NCI-H2107 treated with DMSO at 0.1 percent for 48 hours (cell line): ENCODE data around the gene DTX3L.

Experiments
- DNase-seq: peaks from one replicate; lab custom pipeline; 2025; ENCODE audit not compliant: unreplicated experiment; lab: John Stamatoyannopoulos, UW

The DTX3L gene

DNA sequence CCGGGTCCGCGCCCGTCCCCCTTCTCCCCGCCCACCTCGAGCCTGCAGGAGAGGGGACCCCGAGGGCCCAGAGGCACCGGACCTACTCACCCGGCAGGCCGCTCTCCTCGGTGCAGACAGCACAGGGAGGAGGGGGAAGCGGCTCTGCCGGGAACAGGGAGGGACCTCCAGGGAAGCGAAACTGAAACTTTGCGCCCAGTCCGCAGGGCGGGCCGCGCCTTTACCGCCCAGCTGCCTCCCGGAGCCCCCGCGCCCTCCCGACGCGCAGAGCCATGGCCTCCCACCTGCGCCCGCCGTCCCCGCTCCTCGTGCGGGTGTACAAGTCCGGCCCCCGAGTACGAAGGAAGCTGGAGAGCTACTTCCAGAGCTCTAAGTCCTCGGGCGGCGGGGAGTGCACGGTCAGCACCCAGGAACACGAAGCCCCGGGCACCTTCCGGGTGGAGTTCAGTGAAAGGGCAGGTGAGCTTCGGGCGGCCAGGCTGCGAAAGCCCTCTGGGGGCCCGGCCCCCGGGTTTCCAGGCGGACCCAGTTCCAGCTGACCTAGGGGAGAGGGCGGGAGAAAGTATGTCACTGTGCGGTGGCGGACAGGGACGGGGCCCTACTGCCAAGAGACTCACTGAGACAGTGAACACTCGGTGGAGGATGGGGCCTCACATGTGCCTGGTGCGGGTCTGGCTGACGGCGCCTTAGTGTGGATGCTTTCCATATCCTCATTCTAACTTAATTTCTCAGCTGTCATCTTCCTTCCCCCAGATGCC, at the start of gene DTX3L, which contains the start of gene PARP9:
Gene DTX3L (plus strand): TSS at position 184 of the 758 bp plus-strand sequence. CDS start 89 bp downstream, at position 273.
Gene PARP9 (minus strand): TSS at position 146 of the 758 bp plus-strand sequence. CDS start 4,680 bp downstream, outside the sequence.
- peak; percentile 51 for DNase-seq

DNA sequence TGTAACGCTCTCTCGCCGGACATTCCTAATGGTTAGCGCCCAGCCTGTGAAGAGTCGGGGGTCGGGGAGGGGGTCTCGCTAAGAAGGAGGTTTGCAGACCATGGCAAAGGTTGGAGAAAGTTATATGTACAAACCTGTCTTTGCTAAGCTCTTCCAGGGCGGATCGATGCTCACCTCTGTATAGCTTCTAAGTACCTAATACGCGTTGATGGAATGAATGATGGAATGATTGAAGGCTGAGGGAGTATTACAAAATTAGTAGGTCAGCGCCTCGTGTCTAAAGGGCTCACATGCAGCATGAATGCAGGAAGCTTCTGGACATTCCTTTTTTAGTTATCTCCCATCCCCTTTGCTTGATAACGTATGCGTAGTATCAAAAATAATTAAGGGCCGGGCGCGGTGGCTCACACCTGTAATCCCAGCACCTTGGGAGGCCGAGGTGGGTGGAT, 49.1 kb upstream of the DTX3L start:
- peak; percentile 49 for DNase-seq

DNA sequence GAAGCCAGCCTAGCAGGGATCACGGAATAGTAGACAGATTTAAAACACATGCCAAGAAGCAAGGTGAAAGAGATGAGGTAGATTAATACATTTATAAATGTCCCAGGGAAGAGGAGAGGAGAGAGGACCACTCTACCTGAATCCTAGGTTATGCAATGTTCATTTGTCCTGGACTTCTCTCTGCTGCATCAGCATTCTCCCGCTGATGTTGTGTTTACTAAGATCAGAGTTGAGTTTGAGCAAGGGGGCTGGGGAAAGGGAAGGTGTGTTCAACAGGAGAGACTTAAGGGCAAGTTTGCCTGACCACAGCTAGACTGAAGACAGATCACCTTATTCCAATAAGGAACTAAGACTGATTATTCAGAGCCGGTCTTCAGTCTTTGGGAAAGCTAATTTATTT, 48.3 kb upstream of the DTX3L start:
- no peak for DNase-seq

DNA sequence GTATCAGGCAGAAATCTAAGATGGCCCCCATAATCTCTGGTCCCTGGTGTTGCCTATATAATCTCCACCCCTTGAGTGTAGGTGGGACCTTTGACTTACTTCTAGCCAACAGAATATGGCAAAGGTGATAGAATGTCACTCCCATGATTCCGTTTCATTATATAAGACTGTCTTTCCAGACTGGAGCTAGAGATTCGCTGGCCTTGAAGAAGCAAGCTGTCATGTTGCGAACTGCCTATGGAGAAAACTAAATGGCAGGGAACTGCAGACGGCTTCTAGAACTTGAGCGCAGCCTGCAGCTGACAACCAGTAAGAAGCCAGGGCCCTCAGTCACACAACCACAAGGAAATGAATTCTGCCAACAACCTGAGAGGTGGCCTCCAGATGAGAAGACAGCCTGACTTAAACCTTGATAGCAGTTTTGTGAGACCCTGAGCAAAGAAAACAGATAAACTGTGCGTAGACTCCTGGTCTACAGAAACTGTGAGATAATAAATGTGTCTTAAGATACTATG, 47.2 kb upstream of the DTX3L start:
- DNase-seq, result no peak

DNA sequence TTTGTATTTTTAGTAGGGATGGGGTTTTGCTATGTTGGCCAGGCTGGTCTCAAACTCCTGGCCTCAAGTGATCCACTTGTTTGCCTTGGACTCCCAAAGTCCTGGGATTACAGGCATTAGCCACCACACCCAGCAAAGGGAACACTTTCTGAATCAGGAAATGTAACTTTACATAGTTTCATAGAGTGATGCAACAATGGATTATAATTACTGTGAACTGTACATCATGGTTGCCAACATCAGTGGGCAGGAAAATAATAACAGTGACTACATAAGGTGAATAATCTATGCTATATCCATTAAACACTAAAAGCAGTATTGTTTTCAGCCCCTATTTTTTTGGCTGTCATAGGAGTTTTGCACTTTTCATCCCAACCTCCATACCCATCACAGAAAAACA, 44.4 kb upstream of the DTX3L start:
- DNase-seq, result no peak

DNA sequence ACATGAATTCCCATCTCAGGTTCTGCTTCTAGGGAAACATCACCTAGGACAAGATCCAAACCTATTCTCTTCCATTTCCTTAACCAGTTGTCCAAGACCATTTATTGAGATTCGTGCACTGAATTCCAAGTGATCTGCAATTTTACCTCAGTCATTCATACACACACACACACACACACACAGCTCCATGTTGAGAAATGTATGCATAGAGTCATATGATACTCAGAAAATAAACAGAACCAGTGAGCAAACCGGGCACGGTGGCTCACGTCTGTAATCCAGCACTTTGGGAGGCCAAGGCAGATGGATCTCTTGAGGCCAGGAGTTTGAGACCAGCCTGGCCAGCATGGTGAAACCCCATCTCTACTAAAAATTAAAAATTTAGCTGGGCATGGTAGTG, 43.3 kb upstream of the DTX3L start:
- no peak for DNase-seq

DNA sequence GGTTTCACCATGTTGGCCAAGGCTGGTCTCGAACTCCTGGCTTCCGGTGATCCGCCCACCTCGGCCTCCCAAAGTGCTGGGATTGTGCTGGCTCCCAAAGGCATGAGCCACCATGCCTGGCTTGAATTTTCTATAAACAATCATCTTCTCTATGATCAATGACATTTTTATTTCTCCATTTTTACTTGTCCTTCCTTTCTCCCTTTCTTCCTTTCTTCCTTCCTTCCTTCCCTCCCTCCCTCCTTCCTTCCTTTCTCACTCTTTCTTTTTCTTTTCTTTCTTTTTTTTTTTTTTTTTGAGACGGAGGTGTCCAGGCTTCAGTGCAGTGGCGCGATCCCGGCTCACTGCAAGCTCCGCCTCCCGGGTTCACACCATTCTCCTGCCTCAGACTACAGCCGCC, 40.8 kb upstream of the DTX3L start:
- DNase-seq, result no peak

DNA sequence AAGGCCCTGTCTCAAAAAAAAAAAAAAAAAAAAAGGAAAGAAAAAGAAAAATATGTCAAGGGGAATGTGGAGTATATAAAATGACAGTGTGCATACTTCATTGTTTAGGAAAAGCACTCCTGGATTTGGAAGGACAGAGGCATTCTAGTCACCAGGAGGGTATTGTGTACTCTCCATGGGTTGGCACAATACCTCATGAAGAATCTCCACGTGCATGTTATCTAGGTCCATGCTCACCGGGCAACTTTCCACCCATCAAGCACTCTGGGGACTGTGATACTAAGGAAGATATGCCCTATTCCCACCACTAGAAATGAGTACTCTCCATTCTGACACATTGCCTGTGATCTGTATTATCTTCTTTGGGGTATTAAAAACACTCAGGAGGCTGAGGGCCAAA, 34.0 kb upstream of the DTX3L start:
- DNase-seq, result no peak

DNA sequence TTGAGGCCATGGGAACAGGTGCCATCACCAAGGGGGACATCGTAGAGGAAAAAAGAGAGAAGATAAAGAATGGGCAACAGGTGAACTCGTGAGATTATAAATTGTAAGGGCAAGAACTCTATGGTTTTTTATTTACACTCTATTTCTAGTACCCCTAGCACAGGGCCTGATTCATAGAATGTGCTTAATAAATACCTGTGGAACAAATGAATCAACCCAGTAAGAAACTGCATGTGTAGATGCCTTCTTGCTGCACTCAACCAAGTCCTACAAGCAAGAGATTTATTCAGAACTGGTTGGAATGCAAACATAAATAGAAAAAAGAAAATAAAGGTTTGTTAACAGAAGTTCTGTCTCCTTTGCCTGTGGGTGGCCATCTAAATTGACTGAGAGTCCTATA, 30.7 kb upstream of the DTX3L start:
- DNase-seq, result no peak

DNA sequence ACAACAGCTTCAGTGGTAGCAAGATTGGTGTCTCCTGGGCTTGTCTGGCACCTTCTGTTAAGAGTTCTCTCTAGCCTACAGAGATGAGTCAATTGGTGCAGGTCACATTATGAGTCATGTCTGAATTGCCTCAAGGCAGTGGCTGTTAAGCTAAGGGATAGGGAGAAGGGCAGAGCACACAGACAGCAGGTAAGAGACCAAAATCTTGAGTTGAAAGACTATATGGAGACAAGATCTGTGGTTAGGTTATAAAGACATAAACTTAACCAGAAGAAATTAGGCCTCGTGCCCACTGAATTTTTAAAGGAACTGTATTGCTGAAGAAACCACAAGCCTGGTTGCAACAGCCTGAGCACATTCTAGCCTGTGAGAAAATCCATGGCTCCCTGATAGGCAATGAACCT, 30.2 kb upstream of the DTX3L start:
- no peak for DNase-seq

DNA sequence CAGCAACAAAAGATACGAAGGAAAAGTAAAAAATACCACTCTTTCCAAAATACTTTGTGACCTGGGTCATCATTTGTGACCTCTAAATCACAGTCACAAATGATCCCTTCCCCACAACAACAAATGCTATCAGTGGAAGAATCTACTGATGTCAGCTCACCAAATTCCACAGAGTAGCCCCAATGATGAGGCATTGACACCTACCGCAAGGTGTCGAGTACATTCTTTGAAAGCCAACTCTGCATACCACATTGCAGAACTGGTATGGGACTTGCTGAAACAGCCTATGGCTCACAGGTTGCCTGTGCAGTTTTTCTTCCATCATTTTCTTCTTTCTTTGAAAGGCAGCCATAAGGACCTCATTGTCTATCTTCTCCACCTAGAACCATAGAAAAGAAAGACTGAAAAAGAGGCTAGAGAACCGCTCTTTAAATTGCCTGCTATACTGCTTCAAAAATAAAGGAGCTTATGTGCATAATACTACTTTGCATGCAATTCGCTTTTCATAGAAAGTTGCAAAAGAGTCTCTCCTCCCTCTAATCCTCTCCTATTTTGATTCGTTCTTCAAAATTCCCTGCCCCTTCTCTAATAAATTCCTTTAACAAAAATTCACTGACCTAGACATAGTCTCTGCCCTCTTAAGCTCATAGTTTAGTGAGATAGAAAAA, 28.0 kb upstream of the DTX3L start:
- no peak for DNase-seq

DNA sequence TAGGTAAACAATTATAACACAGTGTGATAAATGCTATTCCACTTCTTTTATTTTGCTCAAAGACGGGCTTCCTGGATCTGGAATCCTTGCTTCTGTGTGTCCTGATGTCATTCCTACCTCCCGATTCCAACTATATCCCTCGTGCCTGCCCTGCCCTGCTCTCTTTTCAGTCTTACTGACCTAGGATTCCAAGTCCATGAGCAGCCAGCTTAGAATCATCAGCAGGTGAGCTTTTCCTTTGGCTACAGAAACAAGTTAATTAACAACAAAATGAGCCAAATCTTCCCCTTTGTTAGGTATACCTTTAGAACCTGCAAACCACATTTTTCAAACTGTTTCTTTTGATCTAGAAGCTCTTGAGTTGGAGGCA, 27.5 kb upstream of the DTX3L start:
- no peak for DNase-seq

DNA sequence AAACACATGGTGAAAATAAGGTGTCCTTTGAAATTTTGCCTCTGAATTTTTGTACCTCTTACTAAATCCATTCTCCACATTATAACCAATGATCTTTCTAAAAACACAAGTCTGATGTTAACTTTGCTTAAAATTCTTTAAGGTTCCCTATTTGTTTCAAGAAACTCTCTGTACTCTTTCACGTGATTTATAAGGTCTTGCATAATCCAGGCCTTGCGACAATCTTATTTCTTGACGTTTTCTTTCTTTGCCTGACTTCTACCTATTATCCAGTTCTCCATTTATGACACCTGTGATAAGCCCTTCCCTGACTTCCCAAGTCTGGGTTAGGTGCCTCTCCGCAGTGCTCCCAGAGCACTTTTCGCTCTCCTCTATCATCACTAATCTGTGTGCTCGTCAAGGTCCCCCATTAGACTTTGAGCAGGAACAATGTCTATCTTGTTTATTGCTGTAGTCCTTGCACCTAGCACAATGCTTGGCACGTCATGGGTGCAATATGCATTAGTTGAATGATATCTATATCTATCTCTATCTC, 25.1 kb upstream of the DTX3L start:
- no peak for DNase-seq

DNA sequence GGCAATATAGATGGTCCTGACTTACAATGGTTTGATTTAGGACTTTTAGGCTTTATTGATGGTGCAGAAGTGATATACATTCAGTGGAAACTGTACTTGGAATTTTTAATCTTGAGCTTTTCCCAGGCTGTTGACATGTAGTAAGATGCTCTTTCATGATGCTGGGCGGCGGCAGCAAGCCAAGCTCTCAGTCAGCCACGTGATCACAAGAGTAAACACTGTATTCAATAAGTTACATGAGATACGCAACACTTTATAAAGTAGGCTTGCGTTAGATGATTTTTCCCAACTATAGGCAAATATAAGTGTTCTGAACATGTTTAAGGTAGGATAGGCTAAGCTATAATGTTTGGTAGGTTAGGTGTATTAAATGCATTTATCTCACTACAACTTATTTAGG, 18.0 kb upstream of the DTX3L start:
- DNase-seq, result no peak

DNA sequence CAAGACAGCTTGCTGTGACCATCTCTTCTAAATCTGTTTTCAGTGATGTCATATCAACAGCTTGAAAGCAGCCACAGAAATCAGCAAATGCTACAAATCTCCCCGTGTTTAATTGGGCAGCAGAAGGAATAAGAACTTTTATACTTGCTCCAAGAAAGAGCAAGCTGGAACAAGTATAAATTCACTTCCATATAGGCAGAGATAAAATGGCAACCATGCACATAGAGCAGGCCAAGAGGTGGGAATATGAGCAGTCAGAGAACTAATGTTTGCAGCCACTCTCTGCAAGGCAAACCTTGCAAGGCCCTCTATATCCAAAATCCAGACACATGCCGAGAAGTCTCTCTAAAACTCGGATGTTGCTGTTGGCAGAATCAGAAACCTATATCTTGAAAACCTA, 16.1 kb upstream of the DTX3L start:
- DNase-seq, result no peak

DNA sequence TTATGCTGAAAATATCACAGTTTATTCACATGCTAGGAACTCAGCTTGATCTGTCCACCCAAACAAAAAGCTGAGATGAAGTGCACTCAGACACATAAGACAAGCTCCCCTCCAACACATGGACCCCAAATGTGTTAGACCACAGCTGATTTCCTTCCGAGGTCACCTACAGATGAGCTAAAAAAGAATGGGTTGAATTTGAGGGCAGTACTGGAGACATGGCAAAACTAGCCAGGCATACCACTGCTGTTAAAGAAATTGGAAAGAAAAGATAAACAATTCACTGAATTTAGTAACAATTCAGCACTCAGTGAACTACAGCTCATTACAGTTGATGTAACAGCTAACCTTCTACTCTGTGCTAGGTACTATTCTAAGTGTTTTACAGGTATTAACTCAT, 15.5 kb upstream of the DTX3L start:
- DNase-seq, result no peak

DNA sequence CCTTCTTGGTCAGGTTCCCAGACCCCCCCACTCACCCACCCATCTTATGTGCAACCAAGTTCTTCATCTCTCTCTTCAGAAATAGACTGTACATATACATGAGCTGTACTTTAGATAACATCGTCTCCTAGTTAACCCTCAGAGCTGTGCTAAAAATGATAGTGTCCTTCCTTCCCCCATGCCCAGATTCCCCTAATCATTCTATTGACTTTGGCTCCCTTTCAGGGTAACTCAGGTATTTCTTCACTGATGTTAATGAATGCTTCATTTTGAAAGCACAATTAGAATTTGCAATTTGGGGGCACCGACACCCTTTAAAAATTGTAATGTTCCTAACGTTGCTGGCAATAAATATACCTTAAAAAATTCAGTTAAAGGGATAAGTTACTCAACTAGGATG, 11.0 kb upstream of the DTX3L start:
- no peak for DNase-seq

DNA sequence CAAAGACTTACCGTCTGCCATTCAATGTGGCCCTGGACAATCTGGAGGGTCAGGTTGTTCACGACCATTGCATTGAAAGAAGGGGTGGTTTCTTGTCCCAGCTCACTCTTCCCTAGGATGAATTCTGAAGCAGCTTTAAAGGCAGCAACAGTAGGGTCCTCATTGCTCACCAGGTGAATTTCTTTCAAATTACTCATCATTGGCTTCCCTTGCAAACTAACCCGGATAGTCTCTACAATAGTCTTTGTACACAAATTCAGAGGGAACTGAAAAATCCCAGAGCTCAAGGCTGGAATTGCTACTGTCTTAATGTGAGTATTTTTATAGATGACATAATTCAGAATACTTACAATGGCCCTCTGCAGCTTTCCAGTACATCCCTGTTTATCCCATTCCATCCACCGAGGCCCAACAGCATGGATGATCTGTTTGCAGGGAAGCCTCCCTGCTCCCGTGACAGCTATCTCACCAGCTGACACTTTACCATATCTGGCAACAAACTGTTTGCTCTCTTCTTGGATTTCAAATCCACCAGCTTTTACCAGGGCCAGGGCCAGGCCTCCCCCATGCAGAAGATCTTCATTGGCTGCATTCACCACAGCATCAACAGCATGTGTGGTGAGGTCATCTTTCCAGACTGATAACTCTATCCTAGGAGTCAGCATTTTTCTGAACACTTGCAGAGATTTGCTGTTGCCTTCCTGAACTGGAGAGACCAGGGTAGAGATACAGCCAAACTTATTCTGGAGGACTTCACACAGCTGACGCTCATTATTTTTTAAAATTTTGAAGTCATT, 8.7 kb upstream of the DTX3L start:
- DNase-seq, result no peak

DNA sequence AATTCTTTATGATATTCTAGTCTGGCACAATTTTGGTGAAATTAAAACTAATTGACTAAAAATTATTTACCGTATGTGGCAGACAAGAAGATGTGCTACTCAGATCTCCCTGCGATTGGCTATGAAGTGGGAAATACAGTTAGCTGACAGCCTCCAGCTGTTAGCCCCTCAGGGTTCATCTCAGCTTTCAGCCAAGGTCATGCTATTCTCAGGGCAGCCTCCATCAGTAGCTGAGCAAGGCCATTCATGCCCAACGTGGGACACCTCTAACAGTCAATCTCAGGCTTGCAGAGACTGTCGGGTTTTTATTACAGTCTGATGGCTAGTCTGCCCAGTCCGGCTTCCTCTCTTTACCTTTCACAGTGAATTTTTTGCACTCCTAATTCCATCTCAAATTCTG, 6.8 kb upstream of the DTX3L start:
- no peak for DNase-seq

DNA sequence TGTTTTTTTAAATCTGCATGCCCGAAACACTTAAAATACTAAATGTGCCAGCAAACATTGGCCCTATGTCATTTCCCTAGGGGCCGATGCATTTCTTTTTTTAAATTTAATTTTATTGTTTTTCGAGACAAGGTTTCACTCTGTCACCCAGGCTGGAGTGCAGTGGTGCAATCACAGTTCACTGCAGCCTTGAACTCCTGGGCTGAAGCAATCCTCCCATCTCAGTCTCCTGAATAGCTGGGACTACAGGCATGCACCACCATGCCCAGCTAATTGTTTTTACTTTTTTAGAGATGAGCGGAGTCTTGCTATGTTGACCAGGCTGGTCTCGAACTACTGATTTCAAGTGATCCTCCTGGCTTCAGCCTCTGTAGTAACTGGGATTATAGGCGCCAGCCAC, 5.5 kb upstream of the DTX3L start:
- DNase-seq, result no peak

DNA sequence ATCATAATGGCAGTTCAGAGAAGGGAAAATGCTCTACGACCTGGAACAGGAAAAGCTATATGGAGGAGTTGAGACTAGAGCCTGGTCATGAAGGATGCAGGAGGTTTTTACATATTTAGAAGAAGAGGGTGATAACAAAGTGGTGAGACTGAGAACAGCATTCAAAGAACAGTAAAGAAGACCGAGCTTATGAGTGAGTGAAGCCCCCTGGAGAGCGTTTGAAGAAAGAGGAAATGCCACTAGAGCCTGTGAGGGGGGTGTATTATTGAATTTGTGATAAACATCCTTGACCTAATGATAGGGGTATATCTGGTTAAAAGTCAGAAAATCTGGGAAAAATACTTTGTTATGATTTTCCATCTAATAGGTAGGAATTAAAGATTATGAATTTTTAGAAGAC, 4.2 kb upstream of the DTX3L start:
- no peak for DNase-seq
